Measurements from ENCODE around the gene KDM3A.

GRCh38 chr2:86520153-86520552, 79.0 kb downstream of the KDM3A start:
- TF ChIP-seq JUNB (IDR thresholded peaks at IDR 0.05; ENCODE audit: unreplicated experiment) (no peak), EZH2phosphoT487 (IDR thresholded peaks at IDR 0.05; ENCODE audit: unreplicated experiment) (no peak), CTCF (conservative IDR thresholded peaks at IDR 0.05; ENCODE audit: low read depth in 2 of 2) (peak in 1 of 2 experiments; percentile 14; a peak in 1 of 4 replicates)
